ENCODE results near the gene DBNL. TPM values are rescaled to one million over a fixed set of nuclear protein-coding genes. Genes with fewer than 3 reads are reported as not detected.

Gene DBNL
- total and polyA plus RNA-seq, 4 experiments from 2014 or later: 157 to 250 (median 171) TPM

DNA sequence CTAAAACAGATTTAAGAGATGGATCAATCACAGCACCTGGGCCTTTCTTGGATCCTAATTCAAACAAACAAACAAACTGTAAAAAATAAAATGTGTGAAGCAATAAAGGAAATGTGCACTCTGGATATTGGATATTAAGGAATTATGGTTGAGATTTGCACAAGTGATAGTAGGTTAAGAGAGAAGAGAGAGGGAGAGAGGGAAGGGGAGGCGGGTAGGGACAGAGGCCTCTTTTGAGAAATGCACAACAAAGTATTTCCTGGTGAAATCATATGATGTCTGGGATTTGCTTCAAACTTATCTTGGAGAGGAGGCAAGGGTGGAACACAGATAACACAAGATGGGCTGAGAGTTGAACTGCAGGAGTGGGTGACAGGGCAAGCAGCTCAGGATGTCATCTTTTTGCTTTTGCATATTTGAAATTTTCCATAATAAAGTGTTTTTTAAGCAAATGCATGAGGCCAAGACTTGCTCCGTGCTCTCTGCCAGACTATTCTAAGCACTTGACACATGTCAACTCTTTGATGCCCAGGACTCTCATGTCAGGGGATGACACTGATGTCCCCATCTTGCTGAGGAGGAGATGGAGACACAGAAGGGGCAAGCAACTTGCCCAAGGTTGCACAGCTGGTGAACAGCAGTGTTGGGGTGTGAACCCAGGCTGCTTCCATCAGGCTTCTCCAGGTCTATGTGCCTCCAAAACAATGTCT is 50.5 kb downstream of the DBNL start:
- no peaks in the 10 kb centered on the region for H3K36me3 Mint-ChIP-seq
- intact Hi-C loops (cut with micrococcal nuclease): no loop called here
- CTCF ChIA-PET (ENCODE audit: partially characterized antibody): no interaction called here

DNA sequence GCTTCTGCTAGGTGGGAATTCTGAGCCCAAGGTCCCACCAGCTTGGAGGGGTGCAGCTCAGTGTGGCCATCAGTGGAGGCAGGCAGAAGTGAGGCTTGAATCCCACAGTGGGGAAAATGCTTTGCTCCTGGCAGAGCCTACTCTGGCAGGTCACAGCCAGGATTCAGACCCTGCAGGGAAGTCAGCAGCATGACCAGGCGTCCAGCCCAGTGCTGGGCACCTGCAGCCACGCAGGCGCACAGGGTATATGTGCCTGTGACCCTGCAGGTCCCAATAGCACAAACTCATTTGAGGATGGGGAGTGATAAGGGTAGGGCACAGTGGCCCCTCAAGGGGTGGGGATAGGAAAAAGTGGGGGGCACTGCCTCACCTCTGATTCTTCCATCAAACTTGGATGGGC is 51.3 kb downstream of the DBNL start:
- peaks cover 0 to 5% (median under 1%) of the 10 kb centered on the region in 4 donors for H3K4me1 Mint-ChIP-seq
- Histone ChIP-seq H3K36me3 (ENCODE audit: insufficient read depth, low read length) (no peaks in the 10 kb centered on the region), H3K27me3 (ENCODE audit: insufficient read depth, low read length) (no peaks in the 10 kb centered on the region), H3K4me3 (ENCODE audit: low read length in 2 of 2) (no peak overlapping the region), H3K4me1 (ENCODE audit: insufficient read depth, low read length) (no peaks in the 10 kb centered on the region), H3K27ac (ENCODE audit: low read depth, low read length) (no peak overlapping the region), H3K9me3 (ENCODE audit: control insufficient read depth in 1 of 2, low read length in 2 of 2) (no peaks in the 10 kb centered on the region)
- ChIA-PET CTCF (ENCODE audit: partially characterized antibody) (no interaction called here), POLR2A (ENCODE audit: partially characterized antibody) (no interaction called here)
- no peak overlapping the region for H3K4me3 Mint-ChIP-seq
- no peak for DNase-seq
- peaks cover 0 to 2% of the 10 kb centered on the region in 2 donors for H3K27me3 Mint-ChIP-seq
- no peaks in the 10 kb centered on the region for H3K36me3 Mint-ChIP-seq
- intact Hi-C loops (cut with micrococcal nuclease): no loop called here
- H3K27ac Mint-ChIP-seq: no peak overlapping the region
- H3K9me3 Mint-ChIP-seq: no peaks in the 10 kb centered on the region

More for the DNA sequence above, 50.5 kb downstream of the DBNL start:
- Histone ChIP-seq H3K27me3 (ENCODE audit: insufficient read depth, low read length) (no peaks in the 10 kb centered on the region), H3K27ac (ENCODE audit: low read depth, low read length) (no peak overlapping the region), H3K36me3 (ENCODE audit: insufficient read depth, low read length) (no peaks in the 10 kb centered on the region), H3K4me1 (ENCODE audit: insufficient read depth, low read length) (no peaks in the 10 kb centered on the region), H3K4me3 (ENCODE audit: low read length in 2 of 2) (no peak overlapping the region), H3K9me3 (ENCODE audit: control insufficient read depth in 1 of 2, low read length in 2 of 2) (no peaks in the 10 kb centered on the region)
- DNase-seq: no peak
- Mint-ChIP-seq H3K9me3 (no peaks in the 10 kb centered on the region), H3K4me3 (no peak overlapping the region), H3K27me3 (peaks cover 0 to 2% of the 10 kb centered on the region in 2 donors), H3K27ac (no peak overlapping the region), H3K4me1 (peaks cover 0 to 5% (median under 1%) of the 10 kb centered on the region in 4 donors)
- POLR2A ChIA-PET (ENCODE audit: partially characterized antibody): no interaction called here

GRCh38 chr7:44096326-44096881 is 51.9 kb downstream of the DBNL start:
- ChIA-PET POLR2A (ENCODE audit: partially characterized antibody) (no interaction called here), CTCF (ENCODE audit: partially characterized antibody) (no interaction called here)
- Mint-ChIP-seq H3K36me3 (no peaks in the 10 kb centered on the region), H3K4me3 (no peak overlapping the region), H3K4me1 (peaks cover 0 to 5% (median under 1%) of the 10 kb centered on the region in 4 donors), H3K27me3 (peaks cover 0 to 2% of the 10 kb centered on the region in 2 donors), H3K9me3 (no peaks in the 10 kb centered on the region), H3K27ac (no peak overlapping the region)
- Histone ChIP-seq H3K27me3 (ENCODE audit: insufficient read depth, low read length) (no peaks in the 10 kb centered on the region), H3K4me3 (ENCODE audit: low read length in 2 of 2) (no peak overlapping the region), H3K9me3 (ENCODE audit: control insufficient read depth in 1 of 2, low read length in 2 of 2) (no peaks in the 10 kb centered on the region), H3K36me3 (ENCODE audit: insufficient read depth, low read length) (no peaks in the 10 kb centered on the region), H3K27ac (ENCODE audit: low read depth, low read length) (no peak overlapping the region), H3K4me1 (ENCODE audit: insufficient read depth, low read length) (no peaks in the 10 kb centered on the region)
- intact Hi-C loops (cut with micrococcal nuclease): no loop called here
- no peak for DNase-seq

GRCh38 chr7:44097064-44097932 is 52.8 kb downstream of the DBNL start:
- no peaks in the 10 kb centered on the region for H3K27me3 ChIP-seq (ENCODE audit: insufficient read depth, low read length)
- ChIA-PET POLR2A (ENCODE audit: partially characterized antibody) (no interaction called here), CTCF (ENCODE audit: partially characterized antibody) (no interaction called here)
- Mint-ChIP-seq H3K4me1 (peaks cover 0 to 5% (median under 1%) of the 10 kb centered on the region in 4 donors), H3K27me3 (peaks cover 2 to 3% of the 10 kb centered on the region in 2 donors), H3K9me3 (no peaks in the 10 kb centered on the region), H3K36me3 (no peaks in the 10 kb centered on the region), H3K27ac (peak overlapping the region in 1 of 7 donors; percentile 12), H3K4me3 (peak overlapping the region in 1 of 8 donors; percentile 23)
- no peak overlapping the region for H3K4me3 ChIP-seq (ENCODE audit: low read length in 2 of 2)
- intact Hi-C loops (cut with micrococcal nuclease): no loop called here
- H3K36me3 ChIP-seq (ENCODE audit: insufficient read depth, low read length): no peaks in the 10 kb centered on the region
- no peak overlapping the region for H3K27ac ChIP-seq (ENCODE audit: low read depth, low read length)
- H3K4me1 ChIP-seq (ENCODE audit: insufficient read depth, low read length): no peaks in the 10 kb centered on the region
- DNase-seq: no peak
- H3K9me3 ChIP-seq (ENCODE audit: control insufficient read depth in 1 of 2, low read length in 2 of 2): no peaks in the 10 kb centered on the region

GRCh38 chr7:44098092-44099068 is 53.9 kb downstream of the DBNL start:
- peaks cover 1 to 6% (median 3%) of the 10 kb centered on the region in 4 donors for H3K4me1 Mint-ChIP-seq
- H3K27ac ChIP-seq (ENCODE audit: low read depth, low read length): no peak overlapping the region
- H3K4me1 ChIP-seq (ENCODE audit: insufficient read depth, low read length): no peaks in the 10 kb centered on the region

GRCh38 chr7:44099669-44100068 is 55.2 kb downstream of the DBNL start:
- CTCF ChIA-PET (ENCODE audit: partially characterized antibody): no interaction called here

More at GRCh38 chr7:44098092-44099068, 53.9 kb downstream of the DBNL start:
- H3K27me3 Mint-ChIP-seq: peaks cover 7 to 11% of the 10 kb centered on the region in 2 donors
- H3K9me3 Mint-ChIP-seq: no peaks in the 10 kb centered on the region
- no peak overlapping the region for H3K27ac Mint-ChIP-seq
- no peaks in the 10 kb centered on the region for H3K36me3 ChIP-seq (ENCODE audit: insufficient read depth, low read length)
- H3K4me3 Mint-ChIP-seq: no peak overlapping the region
- intact Hi-C loops (cut with micrococcal nuclease): no loop called here
- H3K27me3 ChIP-seq (ENCODE audit: insufficient read depth, low read length): no peaks in the 10 kb centered on the region
- ChIA-PET CTCF (ENCODE audit: partially characterized antibody) (interaction anchor here (0.8 kb wide), 1 partner anchor 17 kb away, joined by 3 read pairs; no protein-coding TSS in a partner anchor), POLR2A (ENCODE audit: partially characterized antibody) (interaction anchor here (0.7 kb wide), 1 partner anchor 52 kb away, joined by 3 read pairs; no protein-coding TSS in a partner anchor)
- H3K36me3 Mint-ChIP-seq: no peaks in the 10 kb centered on the region
- no peak overlapping the region for H3K4me3 ChIP-seq (ENCODE audit: low read length in 2 of 2)
- H3K9me3 ChIP-seq (ENCODE audit: control insufficient read depth in 1 of 2, low read length in 2 of 2): no peaks in the 10 kb centered on the region
- DNase-seq: no peak

More at GRCh38 chr7:44099669-44100068, 55.2 kb downstream of the DBNL start:
- intact Hi-C loops (cut with micrococcal nuclease): no loop called here
- POLR2A ChIA-PET (ENCODE audit: partially characterized antibody): interaction anchor here (0.7 kb wide), 1 partner anchor 53 kb away, joined by 3 read pairs; no protein-coding TSS in a partner anchor
- H3K4me3 ChIP-seq (ENCODE audit: low read length in 2 of 2): no peak overlapping the region
- H3K4me1 ChIP-seq (ENCODE audit: insufficient read depth, low read length): peaks cover 3% of the 10 kb centered on the region
- no peak overlapping the region for H3K4me3 Mint-ChIP-seq
- DNase-seq: no peak
- H3K27me3 Mint-ChIP-seq: peaks cover 7 to 12% of the 10 kb centered on the region in 2 donors
- H3K27ac Mint-ChIP-seq: no peak overlapping the region
- no peaks in the 10 kb centered on the region for H3K36me3 Mint-ChIP-seq
- H3K36me3 ChIP-seq (ENCODE audit: insufficient read depth, low read length): no peaks in the 10 kb centered on the region
- no peak overlapping the region for H3K27ac ChIP-seq (ENCODE audit: low read depth, low read length)
- peaks cover 1 to 7% (median 5%) of the 10 kb centered on the region in 4 donors for H3K4me1 Mint-ChIP-seq
- no peaks in the 10 kb centered on the region for H3K27me3 ChIP-seq (ENCODE audit: insufficient read depth, low read length)
- H3K9me3 ChIP-seq (ENCODE audit: control insufficient read depth in 1 of 2, low read length in 2 of 2): no peaks in the 10 kb centered on the region
- no peaks in the 10 kb centered on the region for H3K9me3 Mint-ChIP-seq
